Upper lobe of left lung (tissue), 6 donors: Measurements from ENCODE around the gene ASB2. TPM values are rescaled to one million over a fixed set of nuclear protein-coding genes. Genes with fewer than 3 reads are reported as not detected.

Experiments used
- ATAC-seq, 2 donors: fragments of 200-7000 bp; cut with Tn5 transposase; one replicate each; pipeline ENCODE4 v1.9.1; 2022; ENCODE audit warnings: mild to moderate bottlenecking in 2 of 2, moderate library complexity in 2 of 2; ENCODE audit not compliant: low FRiP score in 2 of 2
- DNase-seq, 2 donors: peaks; one replicate each; pipeline ENCODE4 v3.0.0-alpha.2; 2019 to 2020
- H3K27ac ChIP-seq, 4 donors: fragments of 200-600 bp; sonication (generic); one replicate each; pipeline ENCODE4 v1.5.1; 2016 to 2019
- H3K27me3 ChIP-seq, 4 donors: fragments of 200-600 bp; sonication (generic); one replicate each; pipeline ENCODE4 v1.5.1; 2017 to 2019
- H3K36me3 ChIP-seq, 4 donors: fragments of 200-600 bp; sonication (generic); one replicate each; pipeline ENCODE4 v1.5.1; 2016 to 2019
- H3K4me1 ChIP-seq, 4 donors: fragments of 200-600 bp; sonication (generic); one replicate each; pipeline ENCODE4 v1.5.1; 2018 to 2019
- H3K4me3 ChIP-seq, 4 donors: fragments of 200-600 bp; sonication (generic); one replicate each; pipeline ENCODE4 v1.5.1; 2017 to 2019; ENCODE audit warnings: mild to moderate bottlenecking in 2 of 4, moderate library complexity in 1 of 4
- H3K9me3 ChIP-seq, 4 donors: fragments of 200-600 bp; sonication (generic); one replicate each; pipeline ENCODE4 v1.5.1; 2018 to 2019
- EP300 ChIP-seq, 4 donors: sonication (generic); formaldehyde crosslinking; IDR thresholded peaks; one replicate each; pipeline ENCODE4 v1.5.1; 2017; ENCODE audit warnings: antibody characterized with exemption in 4 of 4, control low read depth in 2 of 4
- POLR2A ChIP-seq, 4 donors: fragments of 450-650 bp; IDR thresholded peaks; one replicate each; pipeline ENCODE4 v1.5.1; 2016 to 2017; ENCODE audit warnings: antibody characterized with exemption in 4 of 4, mild to moderate bottlenecking in 2 of 4
- POLR2AphosphoS5 ChIP-seq, 2 donors: sonication (generic); formaldehyde crosslinking; IDR thresholded peaks; one replicate each; pipeline ENCODE4 v1.5.1; 2017; ENCODE audit warnings: antibody characterized with exemption in 2 of 2
- WGBS, 2 donors: methylation state at CpG; one replicate each; pipeline ENCODE4 v1.1.5; 2017 to 2018; 5-methylcytosine and 5-hydroxymethylcytosine counted together
- total RNA-seq, 6 donors: library from RNA; depleted of rRNA in 4 of 6; stranded (reverse); fragments of >200 nt in 4 of 6; gene quantifications; one replicate each; pipeline versions ENCODE4 v1.1.0 to v1.2.1, GENCODE V29; 2016 to 2021
- TF ChIP-seq, protein P1 (sequence below), 6 experiments: fragments of 450-650 bp in 4 of 6; fragments of 200-600 bp in 2 of 6; sonication (generic) in 2 of 6; IDR thresholded peaks; one replicate each; pipeline ENCODE4 v1.5.1; 2016 to 2019; ENCODE audit warnings: antibody characterized with exemption in 6 of 6
- donor health status: DM: no; HTN: no; CAD: no; lungs with moderate emphysema.
- donor health status: DM: no; HTN: yes; CAD: no; lungs with severe emphysema.

Gene ASB2
- total RNA-seq, 6 donors from 2014 or later = 0.76 to 2.2 (median 1.9) TPM; not detected in 1

- Histone ChIP-seq H3K4me1 (peaks cover 6 to 11% (median 9%) of the 10 kb centered on the region in 4 donors), H3K27me3 (no peaks in the 10 kb centered on the region), H3K9me3 (no peaks in the 10 kb centered on the region), H3K27ac (no peak overlapping the region), H3K36me3 (no peaks in the 10 kb centered on the region), H3K4me3 (no peak overlapping the region)
- ATAC-seq (no peak), DNase-seq (no peak)
- TF ChIP-seq POLR2A (IDR thresholded peaks at IDR 0.05) = no peak
- TF ChIP-seq, protein P1, sequence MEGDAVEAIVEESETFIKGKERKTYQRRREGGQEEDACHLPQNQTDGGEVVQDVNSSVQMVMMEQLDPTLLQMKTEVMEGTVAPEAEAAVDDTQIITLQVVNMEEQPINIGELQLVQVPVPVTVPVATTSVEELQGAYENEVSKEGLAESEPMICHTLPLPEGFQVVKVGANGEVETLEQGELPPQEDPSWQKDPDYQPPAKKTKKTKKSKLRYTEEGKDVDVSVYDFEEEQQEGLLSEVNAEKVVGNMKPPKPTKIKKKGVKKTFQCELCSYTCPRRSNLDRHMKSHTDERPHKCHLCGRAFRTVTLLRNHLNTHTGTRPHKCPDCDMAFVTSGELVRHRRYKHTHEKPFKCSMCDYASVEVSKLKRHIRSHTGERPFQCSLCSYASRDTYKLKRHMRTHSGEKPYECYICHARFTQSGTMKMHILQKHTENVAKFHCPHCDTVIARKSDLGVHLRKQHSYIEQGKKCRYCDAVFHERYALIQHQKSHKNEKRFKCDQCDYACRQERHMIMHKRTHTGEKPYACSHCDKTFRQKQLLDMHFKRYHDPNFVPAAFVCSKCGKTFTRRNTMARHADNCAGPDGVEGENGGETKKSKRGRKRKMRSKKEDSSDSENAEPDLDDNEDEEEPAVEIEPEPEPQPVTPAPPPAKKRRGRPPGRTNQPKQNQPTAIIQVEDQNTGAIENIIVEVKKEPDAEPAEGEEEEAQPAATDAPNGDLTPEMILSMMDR (IDR thresholded peaks at IDR 0.05) = no peak
- no peak for TF ChIP-seq POLR2AphosphoS5 (IDR thresholded peaks at IDR 0.05)
- no peak for TF ChIP-seq EP300 (IDR thresholded peaks at IDR 0.05)
- WGBS, 2 donors = 79% methylated on average over 6 of the region's 6 CpGs; no CpG with 5 or more reads in 1 of the 2 donors
These were observed 3.7 kb downstream of the ASB2 start for GRCh38 chr14:93972618-93973205.

- ATAC-seq = no peak
- no peaks in the 10 kb centered on the region for H3K27me3 ChIP-seq
- peaks cover 6 to 19% (median 9%) of the 10 kb centered on the region in 4 donors for H3K4me1 ChIP-seq
- H3K4me3 ChIP-seq = no peak overlapping the region
- no peaks in the 10 kb centered on the region for H3K9me3 ChIP-seq
- WGBS, 2 donors = 79 to 85% methylated on average over 3 of the region's 3 CpGs
- H3K27ac ChIP-seq = no peak overlapping the region
- H3K36me3 ChIP-seq = no peaks in the 10 kb centered on the region
- DNase-seq = no peak
- no peak for TF ChIP-seq POLR2A (IDR thresholded peaks at IDR 0.05)
- TF ChIP-seq, protein P1 (IDR thresholded peaks at IDR 0.05) = no peak
- TF ChIP-seq EP300 (IDR thresholded peaks at IDR 0.05) = no peak
- TF ChIP-seq POLR2AphosphoS5 (IDR thresholded peaks at IDR 0.05) = no peak
These were observed 4.7 kb downstream of the ASB2 start for GRCh38 chr14:93971635-93972027.

DNA sequence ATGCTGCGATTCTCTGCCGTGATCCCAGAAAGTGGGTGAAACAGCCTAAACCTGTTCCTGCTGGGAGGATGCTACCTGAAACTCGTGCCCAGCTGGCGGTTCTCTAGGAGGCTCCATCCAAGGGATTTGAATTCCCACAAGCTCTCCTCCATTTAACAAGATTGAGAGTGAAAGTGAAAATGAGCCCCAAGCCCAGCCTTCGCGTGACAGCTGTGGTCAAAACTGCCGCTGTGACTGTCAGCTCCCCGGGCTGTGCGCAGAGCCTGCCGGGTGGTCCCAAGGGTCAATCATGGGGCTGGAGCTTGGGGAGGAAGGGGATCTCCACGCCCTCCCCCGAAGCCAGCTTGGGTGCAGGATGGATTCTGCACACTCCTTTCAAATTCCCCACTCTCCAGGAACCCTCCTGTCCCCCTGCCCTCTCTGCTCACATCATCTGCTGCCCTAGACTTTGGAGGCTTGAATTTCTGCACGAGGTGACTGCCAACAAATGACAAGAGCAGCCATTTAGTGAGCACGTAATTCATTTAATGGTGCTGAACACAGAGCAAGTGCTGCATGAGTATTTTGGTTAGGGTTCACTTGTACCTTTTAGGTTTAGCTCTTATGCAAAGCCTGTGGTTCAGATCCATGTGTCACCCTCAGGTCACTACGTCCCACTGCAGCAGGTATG is 5.3 kb downstream of the ASB2 start:
- peak overlapping the region in 3 of 4 donors; percentile 26 to 47 (median 42) for H3K4me3 ChIP-seq
- H3K36me3 ChIP-seq = no peaks in the 10 kb centered on the region
- no peak for TF ChIP-seq POLR2A (IDR thresholded peaks at IDR 0.05)
- no peaks in the 10 kb centered on the region for H3K9me3 ChIP-seq
- H3K27ac ChIP-seq = peak overlapping the region in 2 of 4 donors; percentile 35 to 39
- ATAC-seq = no peak
- 41% methylated on average over 13 to 15 of the region's 15 CpGs for WGBS, 2 donors
- peaks cover 6 to 19% (median 9%) of the 10 kb centered on the region in 4 donors for H3K4me1 ChIP-seq
- no peak for DNase-seq
- no peaks in the 10 kb centered on the region for H3K27me3 ChIP-seq

DNA sequence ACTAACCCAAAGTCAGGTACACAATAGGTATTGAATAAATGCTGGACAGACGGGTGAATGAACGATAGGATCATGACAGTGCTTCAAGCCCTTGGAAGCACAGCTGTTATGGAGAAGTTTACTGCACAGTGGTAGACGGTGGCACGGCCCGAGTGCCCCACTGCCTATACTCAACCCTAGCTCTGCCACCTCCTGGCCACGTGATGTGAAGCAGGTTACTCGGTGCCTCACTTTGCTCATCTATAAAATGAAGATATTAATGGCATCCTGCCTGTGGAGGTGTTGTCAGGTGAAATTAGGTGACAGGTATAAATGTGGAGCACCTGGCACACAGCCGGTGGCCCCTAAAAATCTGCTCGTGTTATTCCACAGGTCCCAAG is 5.8 kb downstream of the ASB2 start:
- DNase-seq (peak in 1 of 2 donors; percentile 49), ATAC-seq (peak; percentile 37 to 46)
- no peaks in the 10 kb centered on the region for H3K27me3 ChIP-seq
- H3K4me1 ChIP-seq = peaks cover 6 to 22% (median 9%) of the 10 kb centered on the region in 4 donors
- no peaks in the 10 kb centered on the region for H3K36me3 ChIP-seq
- H3K27ac ChIP-seq = peak overlapping the region in 1 of 4 donors; percentile 39
- TF ChIP-seq POLR2AphosphoS5 (IDR thresholded peaks at IDR 0.05) (no peak), EP300 (IDR thresholded peaks at IDR 0.05) (no peak), POLR2A (IDR thresholded peaks at IDR 0.05) (no peak)
- TF ChIP-seq, protein P1 (IDR thresholded peaks at IDR 0.05) = peak in 4 of 6 experiments; percentile 30 to 48 (median 39)
- peak overlapping the region in 3 of 4 donors; percentile 26 to 47 (median 42) for H3K4me3 ChIP-seq
- WGBS, 2 donors = 37 to 50% methylated on average over 9 of the region's 9 CpGs
- H3K9me3 ChIP-seq = no peaks in the 10 kb centered on the region

DNA sequence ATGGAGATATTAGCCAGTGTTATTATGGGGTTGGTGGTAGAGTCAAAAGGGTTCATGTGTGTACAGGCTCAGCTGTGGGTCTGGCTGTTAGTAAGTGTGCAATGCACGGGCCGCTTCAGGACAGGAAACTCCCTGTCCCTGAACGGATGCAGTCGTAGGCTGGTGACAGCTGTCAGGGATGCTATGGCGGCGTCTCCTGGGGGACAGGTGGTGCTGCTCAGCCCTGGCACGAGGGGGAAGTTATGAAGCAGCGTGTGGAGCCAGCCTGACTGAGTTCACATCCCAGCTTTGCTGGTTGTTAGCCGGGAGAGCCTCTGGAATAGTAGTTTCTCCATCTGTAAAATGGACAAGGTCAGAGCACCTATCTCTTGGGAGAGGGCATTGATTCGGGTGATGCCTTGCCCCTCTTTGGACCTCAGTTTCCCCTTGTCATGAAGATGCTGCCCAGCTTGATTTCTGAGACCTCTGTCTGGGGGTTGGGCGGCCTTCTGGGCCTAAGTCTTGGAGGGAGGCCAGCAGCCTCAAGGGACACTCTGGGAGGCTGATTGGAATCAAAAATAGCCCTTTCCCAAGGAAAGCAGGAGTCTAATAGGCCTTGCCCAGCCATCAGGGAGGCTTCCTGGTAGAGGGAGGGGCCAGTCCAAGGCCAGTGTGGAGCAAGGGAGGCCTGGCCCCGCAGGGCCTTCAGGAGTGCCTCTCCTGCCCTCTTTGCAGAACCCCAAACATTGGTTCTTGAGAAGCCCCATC is 7.1 kb downstream of the ASB2 start:
- 65 to 71% methylated on average over 11 to 12 of the region's 12 CpGs for WGBS, 2 donors
- Histone ChIP-seq H3K4me1 (peaks cover 6 to 22% (median 9%) of the 10 kb centered on the region in 4 donors), H3K36me3 (no peaks in the 10 kb centered on the region), H3K27ac (no peak overlapping the region), H3K9me3 (no peaks in the 10 kb centered on the region), H3K4me3 (no peak overlapping the region), H3K27me3 (no peaks in the 10 kb centered on the region)
- TF ChIP-seq, protein P1 (IDR thresholded peaks at IDR 0.05) = no peak
- no peak for TF ChIP-seq POLR2AphosphoS5 (IDR thresholded peaks at IDR 0.05)
- TF ChIP-seq POLR2A (IDR thresholded peaks at IDR 0.05) = no peak
- TF ChIP-seq EP300 (IDR thresholded peaks at IDR 0.05) = no peak
- no peak for ATAC-seq
- no peak for DNase-seq
